IPS DF 4.7 (cell line): ENCODE data around the gene GPX4.

Experiments used
- DNase-seq: peaks from one replicate; pipeline ENCODE4 v3.0.0-alpha.2; 2013; ENCODE audit warnings: low spot score; ENCODE audit errors: extremely low read depth

The GPX4 gene

GRCh38 chr19:1147934-1148549, 44.2 kb downstream of the GPX4 start:
- no peak for DNase-seq

GRCh38 chr19:1149259-1150045, 45.7 kb downstream of the GPX4 start:
- DNase-seq, result no peak

GRCh38 chr19:1150333-1151036, 46.7 kb downstream of the GPX4 start:
- DNase-seq, result no peak

GRCh38 chr19:1151037-1151724, 47.4 kb downstream of the GPX4 start:
- no peak for DNase-seq

GRCh38 chr19:1151917-1152587, 48.3 kb downstream of the GPX4 start:
- no peak for DNase-seq

GRCh38 chr19:1153891-1154730, 50.3 kb downstream of the GPX4 start:
- DNase-seq, result no peak

GRCh38 chr19:1154731-1155351, 51.0 kb downstream of the GPX4 start:
- no peak for DNase-seq

GRCh38 chr19:1155352-1156304, 51.8 kb downstream of the GPX4 start:
- DNase-seq, result no peak
